Measurements from ENCODE around the gene SLC9B1.
"Not testable (repeated sequence)": the region's sequence is repeated elsewhere in the genome, so short reads cannot be mapped to it uniquely, and the experiment has no call there.

SLC9B1 gene

GRCh38 chr4:102878349-102878748 lies 141.2 kb downstream of the SLC9B1 start:
- not testable (repeated sequence) for DNase-seq (ENCODE audit: low read depth)

GRCh38 chr4:102877477-102878106 lies 141.9 kb downstream of the SLC9B1 start:
- not testable (repeated sequence) for DNase-seq (ENCODE audit: low read depth)

- no peak for DNase-seq (ENCODE audit: low read depth)
Observed at GRCh38 chr4:102871772-102872171, 147.7 kb downstream of the SLC9B1 start.

GRCh38 chr4:102869569-102870197 lies 149.8 kb downstream of the SLC9B1 start:
- DNase-seq (ENCODE audit: low read depth) = no peak

- peak; percentile 76 for DNase-seq (ENCODE audit: low read depth)
Observed at GRCh38 chr4:102868781-102869568, 150.5 kb downstream of the SLC9B1 start, which contains the start of gene CISD2. CISD2 (plus strand) TSS chr4:102868992; CDS start chr4:102869085, 93 bp downstream.

GRCh38 chr4:102868153-102868780 lies 151.2 kb downstream of the SLC9B1 start:
- DNase-seq (ENCODE audit: low read depth) = peak; percentile 8

GRCh38 chr4:102867278-102868152 lies 152.0 kb downstream of the SLC9B1 start:
- DNase-seq (ENCODE audit: low read depth) = no peak

- not testable (repeated sequence) for DNase-seq (ENCODE audit: low read depth)
Observed at GRCh38 chr4:102865327-102865726, 154.2 kb downstream of the SLC9B1 start.

- no peak for DNase-seq (ENCODE audit: low read depth)
Observed at GRCh38 chr4:102862747-102863146, 156.8 kb downstream of the SLC9B1 start.

GRCh38 chr4:102862016-102862415 lies 157.5 kb downstream of the SLC9B1 start:
- no peak for DNase-seq (ENCODE audit: low read depth)

GRCh38 chr4:102860611-102861324 lies 158.7 kb downstream of the SLC9B1 start:
- no peak for DNase-seq (ENCODE audit: low read depth)

GRCh38 chr4:102858828-102859464 lies 160.6 kb downstream of the SLC9B1 start:
- no peak for DNase-seq (ENCODE audit: low read depth)
